Caco-2 (cell line): Measurements from ENCODE around the gene GSDMA. TPM values are rescaled to one million over a fixed set of nuclear protein-coding genes. Genes with fewer than 3 reads are reported as not detected.

Experiments used
- BruUV-seq: library from RNA; stranded (reverse); fragments of 400-500 nt; replicated peaks from 2 replicates; lab custom pipeline; 2021; lab: Mats Ljungman, UMichigan
- CTCF ChIA-PET: fragments of 300-600 bp; sonication (Branson Sonifier 250); formaldehyde crosslinking; loops from one replicate; lab custom pipeline; 2022; ENCODE audit warnings: antibody characterized with exemption; lab: Charles Lee
- POLR2A ChIA-PET: fragments of 300-600 bp; sonication (Branson Sonifier 250); formaldehyde crosslinking; loops from one replicate; lab custom pipeline; 2022; ENCODE audit warnings: antibody characterized with exemption; lab: Charles Lee
- DNase-seq, 2 experiments: peaks; one replicate each; pipeline versions ENCODE4 v3.0.0 to v3.0.0-alpha.2; 2020 to 2022
- H3K27me3 ChIP-seq: replicated peaks from 2 replicates; pipeline ENCODE4 v1.6.0; 2011; ENCODE audit warnings: low read length; ENCODE audit not compliant: control insufficient read depth, insufficient read depth
- H3K36me3 ChIP-seq: 2 replicates; pipeline ENCODE4 v1.5.1; 2011; ENCODE audit warnings: low read length; ENCODE audit not compliant: control insufficient read depth, insufficient read depth
- H3K4me1 ChIP-seq: fragments of 250-450 bp; sonication (Bioruptor Pico); 2 replicates; pipeline ENCODE4 v1.5.1; 2020; ENCODE audit warnings: mild to moderate bottlenecking
- H3K4me3 ChIP-seq: 2 replicates; pipeline ENCODE4 v1.5.1; 2011; ENCODE audit warnings: low read depth, mild to moderate bottlenecking, control low read depth, low read length
- H3K9me3 ChIP-seq: fragments of 250-450 bp; sonication (Bioruptor Pico); 2 replicates; pipeline ENCODE4 v1.5.1; 2020; ENCODE audit warnings: mild to moderate bottlenecking, moderate library complexity
- H3K27ac Mint-ChIP-seq: one replicate; pipeline ENCODE4 v1.8.0; 2022; ENCODE audit warnings: mixed read lengths; ENCODE audit not compliant: unreplicated experiment
- H3K27me3 Mint-ChIP-seq: one replicate; pipeline ENCODE4 v1.8.0; 2022; ENCODE audit warnings: mixed read lengths; ENCODE audit not compliant: insufficient read depth, unreplicated experiment
- H3K36me3 Mint-ChIP-seq: one replicate; pipeline ENCODE4 v1.8.0; 2022; ENCODE audit warnings: mild to moderate bottlenecking, mixed read lengths; ENCODE audit not compliant: insufficient read depth, unreplicated experiment
- H3K4me1 Mint-ChIP-seq: one replicate; pipeline ENCODE4 v1.8.0; 2022; ENCODE audit warnings: low read depth, mixed read lengths; ENCODE audit not compliant: unreplicated experiment
- H3K4me3 Mint-ChIP-seq: one replicate; pipeline ENCODE4 v1.8.0; 2022; ENCODE audit warnings: mild to moderate bottlenecking, moderate library complexity, mixed read lengths; ENCODE audit not compliant: unreplicated experiment
- H3K9me3 Mint-ChIP-seq: one replicate; pipeline ENCODE4 v1.8.0; 2022; ENCODE audit warnings: mixed read lengths; ENCODE audit not compliant: unreplicated experiment
- CTCF ChIP-seq, 2 experiments: fragments of 200-600 bp in 1 of 2; IDR thresholded peaks; 1 replicate in 1 of 2; 2 replicates in 1 of 2; pipeline versions ENCODE4 v1.5.1 to v1.8.0; 2011 to 2022; ENCODE audit warnings: antibody characterized with exemption in 1 of 2, control low read depth in 1 of 2, inconsistent platforms in 1 of 2, low read depth in 1 of 2, low read length in 1 of 2, mild to moderate bottlenecking in 1 of 2, moderate library complexity in 1 of 2; ENCODE audit not compliant: insufficient read depth in 1 of 2, severe bottlenecking in 1 of 2, unreplicated experiment in 1 of 2
- intact Hi-C: fragments of 100-400 bp; cut with micrococcal nuclease; formaldehyde crosslinking; loops from one replicate; pipeline ENCODE4 v1.10.0; 2022; ENCODE audit not compliant: unreplicated experiment
- total RNA-seq: library from RNA; stranded (reverse); gene quantifications from 2 replicates; pipeline ENCODE4 v1.2.3, GENCODE V29; 2022

The GSDMA gene
- total RNA-seq, 1 experiment from 2014 or later = not detected

GRCh38 chr17:39923836-39924690 lies 38.7 kb upstream of the GSDMA start:
- ChIA-PET POLR2A (interaction anchor here (0.6 kb wide), 1 partner anchor 1895 kb away, joined by 6 read pairs; no protein-coding TSS in a partner anchor), CTCF (interaction anchor here (0.6 kb wide), 1 partner anchor 15 kb away, joined by 3 read pairs; no protein-coding TSS in a partner anchor)
- no TSS peak for BruUV-seq
- H3K27me3 ChIP-seq = no peaks in the 10 kb centered on the region
- DNase-seq = no peak
- H3K9me3 Mint-ChIP-seq = no peaks in the 10 kb centered on the region
- H3K4me3 Mint-ChIP-seq = no peak overlapping the region
- peaks cover 2% of the 10 kb centered on the region for H3K36me3 ChIP-seq
- intact Hi-C loops = no loop called here
- H3K36me3 Mint-ChIP-seq = peaks cover 39% of the 10 kb centered on the region
- H3K9me3 ChIP-seq = no peaks in the 10 kb centered on the region
- no peaks in the 10 kb centered on the region for H3K27me3 Mint-ChIP-seq
- H3K4me1 Mint-ChIP-seq = no peaks in the 10 kb centered on the region
- H3K4me3 ChIP-seq = no peak overlapping the region
- H3K4me1 ChIP-seq = peaks cover 22% of the 10 kb centered on the region
- no peak overlapping the region for H3K27ac Mint-ChIP-seq
- TF ChIP-seq CTCF (IDR thresholded peaks at IDR 0.05; ENCODE audit: insufficient read depth in 1 of 2, low read depth in 1 of 2, low read length in 1 of 2, severe bottlenecking in 1 of 2, unreplicated experiment in 1 of 2) = no peak

GRCh38 chr17:39924691-39925055 lies 38.1 kb upstream of the GSDMA start:
- H3K4me1 Mint-ChIP-seq = peaks cover 4% of the 10 kb centered on the region
- intact Hi-C loops = loop anchor here (5.0 kb wide), 1 partner anchor 142 kb away; no protein-coding TSS in a partner anchor
- no peak overlapping the region for H3K27ac Mint-ChIP-seq
- ChIA-PET POLR2A (interaction anchor here (0.6 to 0.7 kb wide), 2 partner anchors 26 to 1894 kb away, joined by 3 to 6 read pairs; no protein-coding TSS in a partner anchor), CTCF (interaction anchor here (0.6 kb wide), 1 partner anchor 14 kb away, joined by 3 read pairs; no protein-coding TSS in a partner anchor)
- peaks cover 35% of the 10 kb centered on the region for H3K36me3 Mint-ChIP-seq
- Histone ChIP-seq H3K36me3 (no peaks in the 10 kb centered on the region; the same call in 1 of the 2 replicates), H3K4me3 (no peak overlapping the region), H3K9me3 (no peaks in the 10 kb centered on the region), H3K27me3 (no peaks in the 10 kb centered on the region), H3K4me1 (peaks cover 26% of the 10 kb centered on the region)
- H3K4me3 Mint-ChIP-seq = no peak overlapping the region
- no TSS peak for BruUV-seq
- no peak for DNase-seq
- no peak for TF ChIP-seq CTCF (IDR thresholded peaks at IDR 0.05; ENCODE audit: insufficient read depth in 1 of 2, low read depth in 1 of 2, low read length in 1 of 2, severe bottlenecking in 1 of 2, unreplicated experiment in 1 of 2)
- H3K9me3 Mint-ChIP-seq = no peaks in the 10 kb centered on the region
- H3K27me3 Mint-ChIP-seq = no peaks in the 10 kb centered on the region

GRCh38 chr17:39925282-39926134 lies 37.3 kb upstream of the GSDMA start:
- Mint-ChIP-seq H3K27ac (no peak overlapping the region), H3K4me3 (peak overlapping the region; percentile 87), H3K27me3 (no peaks in the 10 kb centered on the region), H3K9me3 (no peaks in the 10 kb centered on the region), H3K4me1 (peaks cover 7% of the 10 kb centered on the region), H3K36me3 (peaks cover 35% of the 10 kb centered on the region)
- Histone ChIP-seq H3K4me1 (peaks cover 29% of the 10 kb centered on the region), H3K4me3 (no peak overlapping the region; the same call in 1 of the 2 replicates), H3K27me3 (no peaks in the 10 kb centered on the region), H3K36me3 (no peaks in the 10 kb centered on the region), H3K9me3 (no peaks in the 10 kb centered on the region)
- ChIA-PET CTCF (interaction anchor here (2.0 kb wide), 1 partner anchor 55 kb away, joined by 8 read pairs; the partner anchor contains the start of gene PSMD3), POLR2A (interaction anchor here (0.7 kb wide), 1 partner anchor 25 kb away, joined by 3 read pairs; no protein-coding TSS in a partner anchor)
- intact Hi-C loops = loop anchor here (1.0 to 5.0 kb wide), 2 partner anchors 9 to 143 kb away; no protein-coding TSS in a partner anchor
- no peak for TF ChIP-seq CTCF (IDR thresholded peaks at IDR 0.05; ENCODE audit: insufficient read depth in 1 of 2, low read depth in 1 of 2, low read length in 1 of 2, severe bottlenecking in 1 of 2, unreplicated experiment in 1 of 2)
- no TSS peak for BruUV-seq
- DNase-seq = no peak
